Endothelial cell of umbilical vein (primary cell): ENCODE results near the gene TNFRSF1B. TPM values are rescaled to one million over a fixed set of nuclear protein-coding genes. Genes with fewer than 3 reads are reported as not detected.

Experiments
- BruUV-seq: library from RNA; stranded (reverse); fragments of 400-500 nt; replicated peaks from 2 replicates; lab custom pipeline; 2021; lab: Mats Ljungman, UMichigan
- CTCF ChIA-PET: fragments of 300-600, 350-600 bp; sonication (Branson Sonifier 250); formaldehyde crosslinking; loops from one replicate; lab custom pipeline; 2021; ENCODE audit warnings: antibody characterized with exemption, inconsistent platforms; lab: Charles Lee
- POLR2A ChIA-PET: fragments of 300-600, 350-600 bp; sonication (Branson Sonifier 250); formaldehyde crosslinking; loops from one replicate; lab custom pipeline; 2021; ENCODE audit warnings: antibody characterized with exemption, inconsistent platforms; lab: Charles Lee
- DNase-seq: peaks from one replicate; pipeline ENCODE4 v3.0.0-alpha.2; 2011; ENCODE audit warnings: low read depth, low spot score
- FAIRE-seq: peaks from 2 replicates; lab custom pipeline; 2011; peaks lifted over from hg19 to GRCh38; lab: Jason Lieb, UNC
- H2AFZ ChIP-seq: 2 replicates; pipeline ENCODE4 v1.6.0; 2012; ENCODE audit warnings: low read depth, low read length, control low read depth, inconsistent platforms
- H3K27ac ChIP-seq: 2 replicates; pipeline ENCODE4 v1.5.1; 2011; ENCODE audit warnings: low read depth, mild to moderate bottlenecking, control low read depth, low read length, moderate library complexity; ENCODE audit not compliant: insufficient read depth
- H3K27me3 ChIP-seq, 2 experiments: 2 replicates each; pipeline versions ENCODE4 v1.6.0 to v1.6.1; 2011; ENCODE audit warnings: low read length in 2 of 2, mixed read lengths in 1 of 2; ENCODE audit not compliant: control insufficient read depth in 2 of 2, insufficient read depth in 2 of 2
- H3K36me3 ChIP-seq, 2 experiments: 2 replicates in 1 of 2; 3 replicates in 1 of 2; pipeline ENCODE4 v1.5.1; 2011; ENCODE audit warnings: low read length in 2 of 2, mild to moderate bottlenecking in 1 of 2, moderate library complexity in 1 of 2; ENCODE audit not compliant: control insufficient read depth in 2 of 2, insufficient read depth in 2 of 2; ENCODE audit errors: extremely low read depth in 1 of 2
- H3K4me1 ChIP-seq: 3 replicates; pipeline ENCODE4 v1.5.1; 2011; ENCODE audit warnings: mild to moderate bottlenecking, low read length; ENCODE audit not compliant: control insufficient read depth, insufficient read depth; ENCODE audit errors: extremely low read depth
- H3K4me2 ChIP-seq: 2 replicates; pipeline ENCODE4 v1.6.1; 2011; ENCODE audit warnings: low read length, control low read depth, mixed read lengths; ENCODE audit not compliant: insufficient read depth
- H3K4me3 ChIP-seq, 3 experiments: fragments of 200-600 bp in 1 of 3; sonication (generic), shearing (Covaris generic) in 1 of 3; replicated peaks in 1 of 3; 2 replicates each; pipeline ENCODE4 v1.5.1; 2011 to 2016; ENCODE audit warnings: control low read depth in 3 of 3, low read length in 3 of 3, mild to moderate bottlenecking in 2 of 3, inconsistent platforms in 1 of 3, low read depth in 1 of 3, moderate library complexity in 1 of 3; ENCODE audit not compliant: insufficient read depth in 1 of 3
- H3K79me2 ChIP-seq: 2 replicates; pipeline ENCODE4 v1.6.0; 2012; ENCODE audit warnings: low read length, inconsistent platforms; ENCODE audit not compliant: control insufficient read depth, insufficient read depth
- H3K9ac ChIP-seq: replicated peaks from 2 replicates; pipeline ENCODE3; 2011; ENCODE audit warnings: low read length, control low read depth; ENCODE audit not compliant: insufficient read depth; ENCODE audit errors: extremely low read depth
- H3K9me1 ChIP-seq: replicated peaks from 3 replicates; pipeline ENCODE4 v1.6.0; 2011; ENCODE audit warnings: mild to moderate bottlenecking, low read length; ENCODE audit not compliant: control insufficient read depth, insufficient read depth; ENCODE audit errors: extremely low read depth
- H3K9me3 ChIP-seq: replicated peaks from 2 replicates; pipeline ENCODE4 v1.5.1; 2012; ENCODE audit warnings: low read length, inconsistent platforms; ENCODE audit not compliant: control insufficient read depth, insufficient read depth
- H4K20me1 ChIP-seq: replicated peaks from 2 replicates; pipeline ENCODE3; 2011; ENCODE audit warnings: mild to moderate bottlenecking, low read length; ENCODE audit not compliant: control insufficient read depth, insufficient read depth; ENCODE audit errors: extremely low read depth
- CTCF ChIP-seq, 2 donors: IDR thresholded peaks; 1 replicate in 1 of 2; 2 replicates in 1 of 2; pipeline ENCODE4 v1.5.1; 2011; ENCODE audit warnings: low read length in 2 of 2, mild to moderate bottlenecking in 2 of 2, moderate library complexity in 2 of 2, control low read depth in 1 of 2, inconsistent platforms in 1 of 2, low read depth in 1 of 2; ENCODE audit not compliant: insufficient read depth in 1 of 2; ENCODE audit errors: extremely low read depth in 1 of 2
- EZH2 ChIP-seq: IDR thresholded peaks from 2 replicates; pipeline ENCODE4 v1.6.1; 2012; ENCODE audit warnings: borderline replicate concordance, low read depth, mild to moderate bottlenecking, moderate library complexity, low read length, inconsistent platforms; ENCODE audit not compliant: severe bottlenecking
- FOS ChIP-seq: IDR thresholded peaks from 2 replicates; pipeline ENCODE4 v1.6.1; 2011; ENCODE audit warnings: mild to moderate bottlenecking, low read length, moderate library complexity, borderline replicate concordance; ENCODE audit not compliant: insufficient read depth
- GATA2 ChIP-seq: IDR thresholded peaks from 2 replicates; pipeline ENCODE4 v1.7.0; 2011; ENCODE audit warnings: low read depth, mild to moderate bottlenecking, moderate library complexity, mixed read lengths, low read length; ENCODE audit not compliant: insufficient read length, insufficient read depth
- JUN ChIP-seq: IDR thresholded peaks from 2 replicates; pipeline ENCODE4 v1.6.1; 2011; ENCODE audit warnings: borderline replicate concordance, low read depth; ENCODE audit not compliant: insufficient read length, insufficient read depth
- MAX ChIP-seq: IDR thresholded peaks from 2 replicates; pipeline ENCODE4 v1.6.1; 2011; ENCODE audit not compliant: insufficient read depth, insufficient read length
- MYC ChIP-seq: IDR thresholded peaks from one replicate; pipeline ENCODE4 v1.6.1; 2011; ENCODE audit warnings: mild to moderate bottlenecking, low read depth, low read length
- POLR2A ChIP-seq: IDR thresholded peaks from 2 replicates; pipeline ENCODE4 v1.6.1; 2012; ENCODE audit warnings: low read depth, mild to moderate bottlenecking, control low read depth, low read length
- POLR2AphosphoS5 ChIP-seq: IDR thresholded peaks from 2 replicates; pipeline ENCODE4 v1.6.1; 2012; ENCODE audit warnings: low read depth, mild to moderate bottlenecking, control low read depth, low read length, moderate library complexity; ENCODE audit not compliant: insufficient read depth
- dilution Hi-C: fragments of 300-500 bp; cut with MboI; formaldehyde crosslinking; loops from one replicate; pipeline ENCODE4 v1.15.0; 2019; ENCODE audit warnings: low sequenced_read_pairs; ENCODE audit not compliant: extremely low pct_ligation_motif_present
- intact Hi-C: fragments of 100-400 bp; cut with micrococcal nuclease; formaldehyde crosslinking; loops from one replicate; pipeline ENCODE4 v1.10.0; 2022
- polyA plus RNA-seq, 4 experiments: library from polyadenylated mRNA; depleted of rRNA in 3 of 4; stranded (reverse) in 3 of 4; unstranded in 1 of 4; fragments of >200 nt; gene quantifications; 2 replicates each; pipeline versions ENCODE4 v1.2.1 to v1.2.3, GENCODE V29; 2011 to 2012; ENCODE audit warnings: missing spikeins in 1 of 4
- total RNA-seq: library from RNA; stranded (reverse); gene quantifications from 2 replicates; pipeline ENCODE4 v1.2.3, GENCODE V29; 2021

The TNFRSF1B gene
- total and polyA plus RNA-seq, 2 donors (not counting 3 experiments of a cell fraction or from before 2014, with no cell fraction given) = 53.6 to 65.9 TPM

GRCh38 chr1:12194666-12195216, 27.9 kb downstream of the TNFRSF1B start:
- Histone ChIP-seq H3K9me1 (no peaks in the 10 kb centered on the region), H3K27me3 (no peaks in the 10 kb centered on the region), H3K9me3 (no peaks in the 10 kb centered on the region), H3K36me3 (peaks cover 4 to 50% of the 10 kb centered on the region in 2 experiments), H3K9ac (no peak overlapping the region), H3K4me1 (no peaks in the 10 kb centered on the region), H4K20me1 (no peaks in the 10 kb centered on the region), H3K4me3 (no peak overlapping the region), H2AFZ (no peak overlapping the region), H3K27ac (no peak overlapping the region), H3K79me2 (no peaks in the 10 kb centered on the region), H3K4me2 (no peak overlapping the region)
- ChIA-PET POLR2A (no interaction called here), CTCF (interaction anchor here (17.5 kb wide), 1 partner anchor 72 kb away, joined by 537 read pairs; no protein-coding TSS in a partner anchor)
- FAIRE-seq (no peak), DNase-seq (no peak)
- TF ChIP-seq GATA2 (no peak), CTCF (IDR thresholded peaks at IDR 0.05; ENCODE audit: extremely low read depth in 1 of 2, insufficient read depth in 1 of 2, low read depth in 1 of 2, low read length in 2 of 2) (no peak), POLR2A (no peak), MYC (no peak), MAX (no peak), FOS (no peak), EZH2 (no peak), JUN (no peak), POLR2AphosphoS5 (no peak)
- BruUV-seq = no TSS peak
- dilution Hi-C loops = no loop called here
- intact Hi-C loops = no loop called here
